Bone marrow (tissue), 2 donors: ENCODE data around the gene IQUB.
"Not testable (repeated sequence)": the region's sequence is repeated elsewhere in the genome, so short reads cannot be mapped to it uniquely, and the experiment has no call there.

Experiments
- DNase-seq, 2 donors: peaks; one replicate each; lab custom pipeline; 2025; lab: John Stamatoyannopoulos, UW

The IQUB gene

DNA sequence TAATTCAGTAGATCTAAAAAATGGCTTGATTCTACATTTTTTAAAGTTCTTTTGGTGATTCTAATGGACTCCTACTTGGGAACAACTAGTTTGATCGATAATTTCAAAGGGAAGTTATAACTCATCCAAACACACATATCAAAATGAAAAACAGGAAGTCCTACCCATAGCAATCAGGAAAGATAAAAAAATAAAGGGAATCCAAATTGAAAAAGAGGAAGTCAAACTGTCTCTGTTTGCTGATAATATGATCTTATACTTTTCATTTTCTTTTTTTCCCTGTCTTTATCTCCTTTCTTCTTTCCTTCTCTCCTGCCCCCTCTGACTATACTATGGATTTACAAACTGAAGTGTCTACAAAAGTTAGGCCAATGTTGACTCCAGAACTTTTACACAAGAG is 118.8 kb downstream of the IQUB start:
- no peak for DNase-seq

DNA sequence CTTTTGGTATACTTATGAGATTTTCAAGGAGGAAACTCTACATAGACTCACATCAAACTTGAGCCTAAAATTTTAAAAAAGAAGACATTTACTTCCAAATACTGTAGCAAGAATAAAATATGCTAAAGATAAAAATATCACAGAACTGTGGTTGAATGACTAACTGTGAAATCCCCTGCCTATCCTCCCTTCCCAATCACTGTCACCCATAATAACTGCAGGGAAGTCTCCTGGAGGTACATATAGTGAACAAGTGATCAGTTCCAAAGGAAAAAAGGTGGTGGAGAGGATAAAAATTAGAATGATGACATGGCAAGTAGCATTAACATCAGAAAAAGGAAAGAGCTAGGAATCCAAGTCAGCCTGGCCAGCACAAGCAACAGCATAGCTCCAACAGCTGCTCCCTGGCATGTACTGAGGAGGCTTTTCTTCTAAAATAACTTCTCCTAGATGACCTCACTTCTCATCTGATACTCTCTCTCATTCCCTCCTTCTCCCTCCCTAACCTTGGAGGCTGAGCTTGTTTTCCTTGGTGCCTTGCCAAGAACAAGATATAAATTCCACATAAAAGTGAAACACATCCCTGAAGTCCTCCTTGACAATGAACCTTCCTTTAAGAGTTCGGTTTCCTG is 124.0 kb downstream of the IQUB start:
- no peak for DNase-seq

DNA sequence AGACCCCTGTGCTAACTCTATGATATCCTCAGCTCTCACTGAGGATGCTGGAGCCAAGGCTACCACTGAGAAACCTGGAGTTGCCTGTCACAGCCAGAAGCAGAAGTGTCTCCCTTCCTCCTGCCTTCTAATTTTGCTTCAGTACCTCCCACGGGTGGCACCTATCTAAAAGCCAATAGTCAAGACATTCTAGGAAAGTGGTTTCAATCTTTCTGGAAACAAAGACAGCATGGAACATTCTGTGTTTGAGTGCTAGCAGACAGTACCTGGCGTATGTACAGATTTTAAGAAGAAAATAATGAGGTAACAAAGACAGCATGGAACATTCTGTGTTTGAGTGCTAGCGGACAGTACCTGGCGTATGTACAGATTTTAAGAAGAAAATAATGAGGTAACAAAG is 126.4 kb downstream of the IQUB start:
- DNase-seq, result not testable (repeated sequence)
